Body of pancreas (tissue), 4 donors: ENCODE results near the gene ARSG.

Source experiments
- POLR2A ChIP-seq, 3 donors: fragments of 450-650 bp; IDR thresholded peaks; one replicate each; pipeline ENCODE4 v1.6.1; 2016; ENCODE audit warnings: antibody characterized with exemption in 3 of 3, mild to moderate bottlenecking in 2 of 3
- TF ChIP-seq, protein P1 (sequence below), 7 experiments: fragments of 450-650 bp in 4 of 7; fragments of 200-600 bp in 3 of 7; sonication (generic) in 3 of 7; IDR thresholded peaks; one replicate each; pipeline ENCODE4 v1.5.1; 2016 to 2019; ENCODE audit warnings: antibody characterized with exemption in 7 of 7

DNA sequence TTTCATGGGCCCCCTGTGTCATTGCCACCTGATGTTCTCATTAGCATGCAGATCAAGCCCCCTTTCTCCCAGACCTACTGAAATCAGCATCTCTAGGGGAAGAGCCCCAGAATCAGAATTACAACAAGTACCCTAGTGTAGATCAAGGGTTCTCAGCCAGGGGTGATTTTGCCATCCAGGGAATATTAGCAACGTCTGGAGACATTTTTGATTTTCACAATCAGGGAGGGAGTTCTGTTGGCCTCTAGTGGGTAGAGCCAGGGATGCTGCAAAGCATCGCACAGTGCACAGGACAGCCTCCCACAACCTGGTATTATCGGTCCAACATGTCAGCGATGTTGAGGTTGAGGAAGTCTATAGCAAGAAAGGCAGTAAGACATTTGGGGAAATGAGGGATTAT is 36.1 kb upstream of the ARSG start:
- TF ChIP-seq, protein P1, sequence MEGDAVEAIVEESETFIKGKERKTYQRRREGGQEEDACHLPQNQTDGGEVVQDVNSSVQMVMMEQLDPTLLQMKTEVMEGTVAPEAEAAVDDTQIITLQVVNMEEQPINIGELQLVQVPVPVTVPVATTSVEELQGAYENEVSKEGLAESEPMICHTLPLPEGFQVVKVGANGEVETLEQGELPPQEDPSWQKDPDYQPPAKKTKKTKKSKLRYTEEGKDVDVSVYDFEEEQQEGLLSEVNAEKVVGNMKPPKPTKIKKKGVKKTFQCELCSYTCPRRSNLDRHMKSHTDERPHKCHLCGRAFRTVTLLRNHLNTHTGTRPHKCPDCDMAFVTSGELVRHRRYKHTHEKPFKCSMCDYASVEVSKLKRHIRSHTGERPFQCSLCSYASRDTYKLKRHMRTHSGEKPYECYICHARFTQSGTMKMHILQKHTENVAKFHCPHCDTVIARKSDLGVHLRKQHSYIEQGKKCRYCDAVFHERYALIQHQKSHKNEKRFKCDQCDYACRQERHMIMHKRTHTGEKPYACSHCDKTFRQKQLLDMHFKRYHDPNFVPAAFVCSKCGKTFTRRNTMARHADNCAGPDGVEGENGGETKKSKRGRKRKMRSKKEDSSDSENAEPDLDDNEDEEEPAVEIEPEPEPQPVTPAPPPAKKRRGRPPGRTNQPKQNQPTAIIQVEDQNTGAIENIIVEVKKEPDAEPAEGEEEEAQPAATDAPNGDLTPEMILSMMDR (IDR thresholded peaks at IDR 0.05) = no peak
- TF ChIP-seq POLR2A (IDR thresholded peaks at IDR 0.05) = no peak
